ENCODE results near the gene PCDHGB5.
A peak's percentile ranks its signal among the peaks of the same experiment; 100 is the strongest.
"Not testable (repeated sequence)": the region's sequence is repeated elsewhere in the genome, so short reads cannot be mapped to it uniquely, and the experiment has no call there.

The PCDHGB5 gene

DNA sequence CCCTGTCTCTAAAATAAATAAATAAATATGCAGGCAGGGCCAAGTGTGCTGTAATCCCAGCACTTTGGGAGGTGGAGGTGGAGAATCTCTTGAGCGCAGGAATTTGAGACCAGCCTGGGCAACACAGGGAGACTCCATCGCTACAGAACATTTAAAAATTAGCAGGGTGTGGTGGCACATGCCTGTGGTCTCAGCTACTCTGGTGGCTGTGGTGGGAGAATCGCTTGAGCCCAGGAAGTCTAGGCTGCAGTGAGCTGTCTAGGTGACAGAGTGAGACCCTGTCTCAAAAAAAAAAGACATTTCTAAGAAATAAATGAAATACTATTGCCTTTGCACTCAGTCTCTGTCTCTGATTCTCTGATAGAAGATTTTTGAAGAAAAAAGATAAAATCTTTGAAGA is 13.8 kb downstream of the PCDHGB5 start:
- no peak overlapping the region for H2AFZ ChIP-seq (ENCODE audit: low read depth, low read length)
- H3K36me3 ChIP-seq (ENCODE audit: insufficient read depth, low read length): peaks cover 13% of the 10 kb centered on the region
- H3K9me3 ChIP-seq (ENCODE audit: low read length): peaks cover 44% of the 10 kb centered on the region
- no peaks in the 10 kb centered on the region for H3K27me3 ChIP-seq (ENCODE audit: insufficient read depth, low read length)
- H3K4me1 ChIP-seq (ENCODE audit: insufficient read depth, low read length): no peaks in the 10 kb centered on the region
- peak overlapping the region; percentile 20 for H3K4me3 ChIP-seq (ENCODE audit: low read length)

GRCh38 chr5:141412854-141413539 is 15.2 kb downstream of the PCDHGB5 start, which contains the start of gene PCDHGA10:
TSS of gene PCDHGA10 (plus strand) at chr5:141412987. CDS start at chr5:141413176, 189 bp downstream.
- Histone ChIP-seq H2AFZ (ENCODE audit: low read depth, low read length) (no peak within 1 kb of the TSS), H3K9me3 (ENCODE audit: low read length) (peaks cover 52% of the 10 kb centered on the region), H3K36me3 (ENCODE audit: insufficient read depth, low read length) (peaks cover 13% of the 10 kb centered on the region), H3K4me1 (ENCODE audit: insufficient read depth, low read length) (no peaks in the 10 kb centered on the region), H3K4me3 (ENCODE audit: low read length) (peak within 1 kb of the TSS; percentile 56), H3K27me3 (ENCODE audit: insufficient read depth, low read length) (no peaks in the 10 kb centered on the region)

DNA sequence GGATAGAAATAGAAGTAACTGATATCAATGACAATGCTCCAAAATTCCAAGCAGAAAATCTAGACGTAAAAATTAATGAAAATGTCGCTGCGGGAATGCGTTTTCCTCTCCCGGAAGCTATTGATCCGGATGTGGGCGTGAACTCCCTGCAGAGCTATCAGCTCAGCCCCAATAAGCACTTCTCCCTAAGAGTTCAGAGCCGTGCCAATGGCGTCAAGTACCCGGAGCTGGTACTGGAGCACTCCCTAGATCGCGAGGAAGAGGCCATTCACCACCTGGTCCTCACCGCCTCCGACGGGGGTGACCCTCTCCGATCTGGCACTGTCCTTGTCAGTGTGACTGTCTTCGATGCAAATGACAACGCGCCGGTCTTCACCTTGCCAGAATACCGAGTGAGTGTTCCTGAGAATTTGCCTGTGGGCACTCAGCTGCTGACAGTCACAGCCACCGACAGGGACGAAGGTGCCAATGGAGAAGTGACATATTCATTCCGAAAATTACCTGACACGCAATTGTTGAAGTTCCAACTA is 15.9 kb downstream of the PCDHGB5 start:
- Histone ChIP-seq H3K9me3 (ENCODE audit: low read length) (peaks cover 58% of the 10 kb centered on the region), H3K36me3 (ENCODE audit: insufficient read depth, low read length) (peaks cover 18% of the 10 kb centered on the region), H3K4me1 (ENCODE audit: insufficient read depth, low read length) (no peaks in the 10 kb centered on the region)

GRCh38 chr5:141414548-141415274 is 17.0 kb downstream of the PCDHGB5 start:
- not testable (repeated sequence) for H2AFZ ChIP-seq (ENCODE audit: low read depth, low read length); H3K4me1 ChIP-seq (ENCODE audit: insufficient read depth, low read length); H3K27me3 ChIP-seq (ENCODE audit: insufficient read depth, low read length); H3K4me3 ChIP-seq (ENCODE audit: low read length)
- Histone ChIP-seq H3K9me3 (ENCODE audit: low read length) (peaks cover 58% of the 10 kb centered on the region), H3K36me3 (ENCODE audit: insufficient read depth, low read length) (peaks cover 29% of the 10 kb centered on the region)

More for the DNA sequence above, 15.9 kb downstream of the PCDHGB5 start:
- peak overlapping the region; percentile 56 for H3K4me3 ChIP-seq (ENCODE audit: low read length)
- no peaks in the 10 kb centered on the region for H3K27me3 ChIP-seq (ENCODE audit: insufficient read depth, low read length)
- H2AFZ ChIP-seq (ENCODE audit: low read depth, low read length): no peak overlapping the region

GRCh38 chr5:141415275-141415618 is 17.5 kb downstream of the PCDHGB5 start:
- peaks cover 32% of the 10 kb centered on the region for H3K36me3 ChIP-seq (ENCODE audit: insufficient read depth, low read length)
- not testable (repeated sequence) for H3K27me3 ChIP-seq (ENCODE audit: insufficient read depth, low read length); H2AFZ ChIP-seq (ENCODE audit: low read depth, low read length); H3K4me3 ChIP-seq (ENCODE audit: low read length); H3K4me1 ChIP-seq (ENCODE audit: insufficient read depth, low read length)
- H3K9me3 ChIP-seq (ENCODE audit: low read length): peaks cover 55% of the 10 kb centered on the region

DNA sequence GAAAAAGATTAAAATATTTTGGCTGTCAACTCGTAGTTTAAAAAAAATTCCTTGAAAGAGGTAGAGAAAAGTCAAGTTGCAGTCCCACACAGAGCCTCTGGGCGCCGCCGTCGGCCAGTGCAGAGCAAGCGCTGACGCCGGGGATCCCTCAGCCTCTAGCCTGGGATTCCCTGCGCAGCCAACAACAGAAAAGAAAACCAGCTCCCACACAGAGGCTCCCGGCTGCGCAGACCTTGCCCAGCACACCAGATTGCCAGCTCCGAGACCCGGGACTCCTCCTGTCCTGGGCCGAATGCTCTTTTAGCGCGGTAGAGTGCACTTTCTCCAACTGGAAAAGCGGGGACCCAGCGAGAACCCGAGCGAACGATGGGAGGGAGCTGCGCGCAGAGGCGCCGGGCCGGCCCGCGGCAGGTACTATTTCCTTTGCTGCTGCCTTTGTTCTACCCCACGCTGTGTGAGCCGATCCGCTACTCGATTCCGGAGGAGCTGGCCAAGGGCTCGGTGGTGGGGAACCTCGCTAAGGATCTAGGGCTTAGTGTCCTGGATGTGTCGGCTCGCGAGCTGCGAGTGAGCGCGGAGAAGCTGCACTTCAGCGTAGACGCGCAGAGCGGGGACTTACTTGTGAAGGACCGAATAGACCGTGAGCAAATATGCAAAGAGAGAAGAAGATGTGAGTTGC is 19.9 kb downstream of the PCDHGB5 start, which contains the start of gene PCDHGB7:
TSS of gene PCDHGB7 (plus strand) at position 184 of the 679 bp plus-strand sequence. CDS start at position 367, 183 bp downstream.
- not testable (repeated sequence) for H3K27me3 ChIP-seq (ENCODE audit: insufficient read depth, low read length); H2AFZ ChIP-seq (ENCODE audit: low read depth, low read length); H3K4me1 ChIP-seq (ENCODE audit: insufficient read depth, low read length)
- peak within 1 kb of the TSS; percentile 46 for H3K4me3 ChIP-seq (ENCODE audit: low read length)
- peaks cover 67% of the 10 kb centered on the region for H3K9me3 ChIP-seq (ENCODE audit: low read length)
- peaks cover 36% of the 10 kb centered on the region for H3K36me3 ChIP-seq (ENCODE audit: insufficient read depth, low read length)

DNA sequence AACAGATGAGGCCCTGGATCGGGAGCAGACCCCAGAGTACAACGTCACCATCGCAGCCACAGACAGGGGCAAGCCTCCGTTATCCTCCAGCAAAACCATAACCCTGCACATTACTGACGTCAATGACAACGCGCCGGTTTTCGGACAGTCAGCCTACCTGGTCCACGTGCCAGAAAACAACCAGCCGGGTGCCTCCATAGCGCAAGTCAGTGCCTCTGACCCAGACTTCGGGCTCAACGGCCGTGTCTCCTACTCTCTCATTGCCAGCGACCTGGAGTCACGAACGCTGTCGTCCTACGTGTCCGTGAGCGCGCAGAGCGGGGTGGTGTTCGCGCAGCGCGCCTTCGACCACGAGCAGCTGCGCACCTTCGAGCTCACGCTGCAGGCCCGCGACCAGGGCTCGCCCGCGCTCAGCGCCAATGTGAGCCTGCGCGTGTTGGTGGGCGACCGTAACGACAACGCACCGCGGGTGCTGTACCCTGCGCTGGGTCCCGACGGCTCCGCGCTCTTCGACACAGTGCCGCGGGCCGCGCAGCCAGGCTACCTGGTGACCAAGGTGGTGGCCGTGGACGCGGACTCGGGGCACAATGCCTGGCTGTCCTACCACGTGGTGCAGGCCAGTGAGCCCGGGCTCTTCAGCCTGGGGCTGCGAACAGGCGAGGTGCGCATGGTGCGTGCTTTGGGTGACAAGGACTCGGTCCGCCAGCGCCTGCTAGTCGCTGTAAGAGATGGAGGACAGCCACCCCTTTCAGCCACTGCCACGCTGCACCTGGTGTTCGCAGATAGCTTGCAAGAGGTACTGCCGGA is 21.5 kb downstream of the PCDHGB5 start:
- Histone ChIP-seq H3K9me3 (ENCODE audit: low read length) (peaks cover 68% of the 10 kb centered on the region), H3K4me3 (ENCODE audit: low read length) (no peak overlapping the region), H3K4me1 (ENCODE audit: insufficient read depth, low read length) (no peaks in the 10 kb centered on the region), H2AFZ (ENCODE audit: low read depth, low read length) (no peak overlapping the region), H3K36me3 (ENCODE audit: insufficient read depth, low read length) (peaks cover 35% of the 10 kb centered on the region), H3K27me3 (ENCODE audit: insufficient read depth, low read length) (no peaks in the 10 kb centered on the region)

GRCh38 chr5:141420855-141421488 is 23.2 kb downstream of the PCDHGB5 start, which contains the start of gene PCDHGA11:
TSS of gene PCDHGA11 (plus strand) at chr5:141421051. CDS start at chr5:141421228, 177 bp downstream.
- Histone ChIP-seq H3K4me1 (ENCODE audit: insufficient read depth, low read length) (no peaks in the 10 kb centered on the region), H3K27me3 (ENCODE audit: insufficient read depth, low read length) (no peaks in the 10 kb centered on the region), H3K9me3 (ENCODE audit: low read length) (peaks cover 62% of the 10 kb centered on the region), H3K4me3 (ENCODE audit: low read length) (no peak within 1 kb of the TSS), H3K36me3 (ENCODE audit: insufficient read depth, low read length) (peaks cover 36% of the 10 kb centered on the region), H2AFZ (ENCODE audit: low read depth, low read length) (no peak within 1 kb of the TSS)

- Histone ChIP-seq H3K27me3 (ENCODE audit: insufficient read depth, low read length) (no peaks in the 10 kb centered on the region), H2AFZ (ENCODE audit: low read depth, low read length) (no peak overlapping the region), H3K4me1 (ENCODE audit: insufficient read depth, low read length) (no peaks in the 10 kb centered on the region), H3K4me3 (ENCODE audit: low read length) (no peak overlapping the region), H3K36me3 (ENCODE audit: insufficient read depth, low read length) (peaks cover 40% of the 10 kb centered on the region), H3K9me3 (ENCODE audit: low read length) (peaks cover 65% of the 10 kb centered on the region)
Measured at GRCh38 chr5:141421489-141421855, 23.7 kb downstream of the PCDHGB5 start.

- H3K36me3 ChIP-seq (ENCODE audit: insufficient read depth, low read length): peaks cover 53% of the 10 kb centered on the region
- peaks cover 71% of the 10 kb centered on the region for H3K9me3 ChIP-seq (ENCODE audit: low read length)
- H3K4me1 ChIP-seq (ENCODE audit: insufficient read depth, low read length): no peaks in the 10 kb centered on the region
- H3K27me3 ChIP-seq (ENCODE audit: insufficient read depth, low read length): no peaks in the 10 kb centered on the region
- no peak overlapping the region for H3K4me3 ChIP-seq (ENCODE audit: low read length)
- H2AFZ ChIP-seq (ENCODE audit: low read depth, low read length): no peak overlapping the region
Measured at GRCh38 chr5:141422742-141423291, 25.1 kb downstream of the PCDHGB5 start.

- no peaks in the 10 kb centered on the region for H3K27me3 ChIP-seq (ENCODE audit: insufficient read depth, low read length)
- no peak overlapping the region for H3K4me3 ChIP-seq (ENCODE audit: low read length)
- H3K9me3 ChIP-seq (ENCODE audit: low read length): peaks cover 61% of the 10 kb centered on the region
- H3K36me3 ChIP-seq (ENCODE audit: insufficient read depth, low read length): peaks cover 50% of the 10 kb centered on the region
- no peak overlapping the region for H2AFZ ChIP-seq (ENCODE audit: low read depth, low read length)
- H3K4me1 ChIP-seq (ENCODE audit: insufficient read depth, low read length): no peaks in the 10 kb centered on the region
Measured at GRCh38 chr5:141427783-141428426, 30.2 kb downstream of the PCDHGB5 start.
